ENCODE measurements around the gene VAC14.

The VAC14 gene

DNA sequence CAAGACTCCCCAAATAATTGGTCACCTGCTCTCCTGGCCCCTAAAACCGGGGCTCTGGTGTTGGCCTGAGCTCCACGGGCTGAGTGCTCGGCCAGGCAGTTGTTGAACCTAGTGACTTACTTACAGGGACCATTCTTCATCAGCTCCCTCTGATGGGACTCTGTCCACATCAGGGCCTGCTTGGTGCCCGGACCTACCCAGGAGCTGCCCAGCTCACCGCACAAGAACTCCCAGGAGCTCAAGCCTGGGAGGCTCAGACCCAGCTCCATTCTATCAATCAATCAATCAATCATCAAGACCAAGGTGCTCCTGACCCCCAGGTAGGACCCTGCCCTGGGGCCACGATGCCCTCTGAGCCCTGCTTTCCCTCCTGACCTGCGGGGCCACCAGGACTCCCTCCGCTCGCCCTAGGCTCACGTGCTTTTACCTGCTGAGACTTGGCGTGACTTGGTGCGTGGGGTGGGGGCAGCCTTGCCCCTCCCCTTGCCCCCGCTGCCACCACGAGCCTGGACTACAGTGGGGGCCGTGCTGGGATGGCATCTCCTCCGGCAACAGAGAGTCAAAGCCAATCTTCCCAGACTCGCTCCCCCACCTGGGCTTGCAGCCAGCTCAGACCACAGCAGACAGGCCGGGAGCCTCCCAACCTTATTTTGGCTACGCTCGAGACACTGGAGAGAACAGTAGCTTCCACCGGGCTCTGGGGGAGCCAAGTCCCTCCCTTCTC is 138.9 kb downstream of the VAC14 start:
- no peak for DNase-seq (ENCODE audit: low read depth)

DNA sequence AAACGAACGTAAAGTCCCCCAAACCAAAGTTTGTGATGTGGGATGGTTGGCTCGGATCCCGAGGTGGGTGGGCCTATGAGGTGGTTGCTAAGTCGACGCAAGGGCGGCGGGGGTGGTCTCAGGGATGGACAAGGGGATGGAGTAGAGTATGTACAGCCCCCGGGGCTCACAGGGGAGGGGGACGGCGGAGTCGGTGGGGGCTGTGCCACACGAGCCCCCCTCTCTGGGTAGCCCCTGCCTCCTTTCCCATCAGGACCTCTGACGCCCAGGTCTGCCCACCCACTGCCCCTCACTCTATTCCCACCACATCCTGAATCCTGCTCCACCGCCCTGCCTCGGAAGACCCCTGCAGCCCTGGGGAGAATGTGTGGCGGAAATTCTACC is 139.4 kb downstream of the VAC14 start:
- DNase-seq (ENCODE audit: low read depth): no peak

DNA sequence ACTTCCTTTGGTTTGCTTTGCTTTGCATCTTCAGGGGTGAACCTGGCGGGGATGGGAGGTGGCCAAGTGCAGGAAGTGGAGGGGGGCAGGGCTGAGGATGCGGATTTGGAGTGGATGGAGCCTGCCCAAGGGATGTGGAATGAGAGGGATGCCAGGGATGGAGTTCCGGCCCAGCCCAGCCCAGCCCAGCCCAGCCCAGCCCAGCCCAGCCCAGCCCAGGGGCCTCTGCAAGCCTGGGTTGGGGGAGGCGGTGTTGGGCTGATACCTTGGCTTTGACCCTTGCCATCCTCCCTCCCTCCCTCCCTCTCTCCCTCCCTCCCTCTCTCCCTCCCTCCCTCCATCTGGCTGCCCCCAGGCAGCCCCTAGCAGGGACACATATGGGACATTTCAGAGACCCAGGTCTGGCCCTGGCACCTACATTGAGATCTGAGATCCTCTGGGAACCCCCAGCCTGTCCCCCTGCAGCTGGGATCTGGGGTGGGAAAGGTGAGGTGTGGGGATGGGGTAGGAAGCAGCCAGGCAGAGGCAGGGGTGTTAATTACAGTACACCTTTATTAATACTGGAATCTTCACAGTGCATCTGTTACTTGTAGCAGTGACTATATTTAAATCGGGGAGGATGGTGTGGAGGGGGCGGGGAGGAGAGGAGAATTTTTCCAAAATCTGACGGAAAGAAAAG is 140.1 kb downstream of the VAC14 start:
- DNase-seq (ENCODE audit: low read depth): no peak

DNA sequence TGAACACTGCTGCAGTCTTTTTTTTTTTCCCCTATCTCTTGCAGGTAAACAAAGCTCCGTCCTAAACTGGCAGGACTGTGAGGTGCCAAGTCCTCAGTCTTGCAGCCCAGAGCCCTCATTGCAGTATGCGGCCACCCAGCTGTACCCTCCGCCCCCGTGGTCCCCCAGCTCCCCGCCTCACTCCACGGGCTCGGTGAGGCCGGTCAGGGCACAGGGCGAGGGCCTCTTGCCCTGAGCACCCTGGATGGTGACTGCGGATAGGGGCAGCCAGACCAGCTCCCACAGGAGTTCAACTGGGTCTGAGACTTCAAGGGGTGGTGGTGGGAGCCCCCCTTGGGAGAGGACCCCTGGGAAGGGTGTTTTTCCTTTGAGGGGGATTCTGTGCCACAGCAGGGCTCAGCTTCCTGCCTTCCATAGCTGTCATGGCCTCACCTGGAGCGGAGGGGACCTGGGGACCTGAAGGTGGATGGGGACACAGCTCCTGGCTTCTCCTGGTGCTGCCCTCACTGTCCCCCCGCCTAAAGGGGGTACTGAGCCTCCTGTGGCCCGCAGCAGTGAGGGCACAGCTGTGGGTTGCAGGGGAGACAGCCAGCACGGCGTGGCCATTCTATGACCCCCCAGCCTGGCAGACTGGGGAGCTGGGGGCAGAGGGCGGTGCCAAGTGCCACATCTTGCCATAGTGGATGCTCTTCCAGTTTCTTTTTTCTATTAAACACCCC is 140.8 kb downstream of the VAC14 start:
- no peak for DNase-seq (ENCODE audit: low read depth)

DNA sequence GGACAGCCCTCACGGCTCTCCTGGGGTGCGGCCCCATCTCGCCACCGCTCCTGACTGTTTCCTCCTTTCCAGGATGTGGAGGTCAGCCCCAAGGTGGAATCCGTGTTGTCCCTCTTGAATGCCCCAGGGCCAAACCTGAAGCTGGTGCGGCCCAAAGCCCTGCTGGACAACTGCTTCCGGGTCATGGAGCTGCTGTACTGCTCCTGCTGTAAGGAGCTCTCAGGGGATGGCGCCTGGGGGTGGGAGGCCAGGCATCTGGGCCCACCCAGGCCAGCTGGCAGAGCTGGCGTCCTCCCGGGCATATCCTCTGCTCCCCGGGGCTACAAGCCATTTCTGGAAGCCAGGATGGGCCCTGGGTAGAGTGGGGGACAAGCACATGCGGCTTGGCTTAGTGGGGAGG is 141.4 kb downstream of the VAC14 start:
- no peak for DNase-seq (ENCODE audit: low read depth)

DNA sequence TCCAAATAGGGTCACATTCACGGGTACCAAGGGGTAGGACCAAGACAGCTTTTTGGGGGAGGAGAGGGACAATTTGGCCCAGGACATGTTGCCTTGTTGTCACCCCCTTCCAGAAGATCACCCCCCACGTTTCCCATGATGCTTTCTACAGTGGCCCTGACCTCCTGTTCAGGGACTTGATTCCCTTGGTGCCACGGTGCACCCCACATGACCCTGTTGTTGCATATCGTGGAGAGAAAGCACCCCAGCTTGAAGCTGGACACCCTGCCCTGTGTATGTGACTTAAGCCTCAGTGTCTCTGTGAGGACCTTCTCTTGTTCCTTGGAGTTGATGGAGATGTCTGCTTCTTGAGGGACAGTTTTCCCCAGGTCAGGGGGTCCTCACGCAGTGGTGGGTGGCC is 142.0 kb downstream of the VAC14 start:
- DNase-seq (ENCODE audit: low read depth): no peak

DNA sequence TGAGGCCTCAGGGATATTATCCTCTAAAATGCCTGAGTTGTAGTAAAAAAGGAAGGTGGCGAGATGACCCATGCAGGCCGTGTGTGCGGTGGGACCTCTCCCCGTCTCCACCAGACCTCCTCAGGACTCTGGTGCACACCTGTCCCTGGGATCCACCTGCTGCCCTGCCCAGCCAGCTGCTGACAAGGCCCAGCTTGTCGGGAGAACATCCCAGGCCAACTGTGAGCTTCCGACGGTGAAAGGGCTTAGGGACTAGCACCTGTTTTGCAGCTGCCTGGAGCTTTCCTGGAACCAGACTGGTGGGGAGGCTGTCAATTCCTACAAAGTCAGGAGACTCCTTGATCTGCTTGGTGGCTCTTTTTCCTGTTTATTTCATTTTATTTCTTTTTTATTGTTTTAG is 143.0 kb downstream of the VAC14 start:
- DNase-seq (ENCODE audit: low read depth): no peak

DNA sequence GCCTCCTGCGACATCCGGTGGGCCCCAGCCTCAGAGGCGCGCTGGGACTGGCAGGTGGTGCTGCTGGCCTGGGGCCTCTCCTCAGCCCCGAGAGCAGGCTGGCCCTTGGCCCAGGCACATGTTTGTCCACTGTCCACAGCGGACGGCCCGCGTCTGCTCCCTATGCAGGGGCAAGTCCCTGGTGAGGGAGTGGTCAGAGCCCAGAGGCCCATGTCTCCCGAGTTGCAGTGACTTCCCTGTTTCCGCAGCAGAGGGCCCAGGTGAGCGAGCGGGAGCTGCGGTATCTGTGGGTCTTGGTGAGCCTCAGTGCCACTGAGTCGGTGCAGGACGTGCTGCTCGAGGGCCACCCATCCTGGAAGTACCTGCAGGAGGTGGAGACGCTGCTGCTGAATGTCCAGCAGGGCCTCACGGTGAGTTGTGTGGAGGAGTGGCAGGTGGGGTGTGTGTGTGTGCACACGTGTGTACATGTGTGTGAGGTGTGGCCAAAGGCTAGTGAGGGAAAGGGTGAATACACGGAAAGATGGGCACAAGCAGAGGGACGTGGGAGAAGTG is 144.2 kb downstream of the VAC14 start:
- DNase-seq (ENCODE audit: low read depth): no peak

DNA sequence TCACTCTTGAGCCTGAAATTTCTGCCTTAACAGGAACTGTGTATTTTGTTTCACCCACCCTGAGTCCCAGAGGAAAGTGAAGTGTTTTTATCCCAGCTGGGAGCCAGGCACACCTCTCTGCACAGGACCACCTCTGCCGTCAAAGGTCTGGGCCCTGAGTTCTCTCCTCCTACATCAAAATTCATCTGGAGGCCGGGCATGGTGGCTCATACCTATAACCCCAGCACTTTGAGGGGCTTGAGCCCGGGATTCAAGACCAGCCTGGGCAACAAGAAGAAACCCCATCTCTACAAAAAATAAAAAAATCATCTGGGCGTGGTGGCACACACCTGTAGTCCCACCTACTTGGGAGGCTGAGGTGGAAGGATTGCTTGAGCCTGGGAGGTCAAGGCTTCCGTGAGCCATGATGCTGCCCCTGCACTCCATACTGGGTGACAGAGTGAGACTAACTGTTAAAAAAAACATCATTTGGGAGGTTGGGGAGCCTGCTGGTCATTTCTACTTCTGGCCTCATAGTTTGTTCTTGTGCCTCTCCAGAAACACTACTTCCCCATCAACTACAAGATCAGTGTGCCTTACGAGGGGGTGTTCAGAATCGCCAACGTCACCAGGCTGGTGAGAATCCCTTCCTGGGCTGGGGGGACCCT is 144.8 kb downstream of the VAC14 start:
- no peak for DNase-seq (ENCODE audit: low read depth)

DNA sequence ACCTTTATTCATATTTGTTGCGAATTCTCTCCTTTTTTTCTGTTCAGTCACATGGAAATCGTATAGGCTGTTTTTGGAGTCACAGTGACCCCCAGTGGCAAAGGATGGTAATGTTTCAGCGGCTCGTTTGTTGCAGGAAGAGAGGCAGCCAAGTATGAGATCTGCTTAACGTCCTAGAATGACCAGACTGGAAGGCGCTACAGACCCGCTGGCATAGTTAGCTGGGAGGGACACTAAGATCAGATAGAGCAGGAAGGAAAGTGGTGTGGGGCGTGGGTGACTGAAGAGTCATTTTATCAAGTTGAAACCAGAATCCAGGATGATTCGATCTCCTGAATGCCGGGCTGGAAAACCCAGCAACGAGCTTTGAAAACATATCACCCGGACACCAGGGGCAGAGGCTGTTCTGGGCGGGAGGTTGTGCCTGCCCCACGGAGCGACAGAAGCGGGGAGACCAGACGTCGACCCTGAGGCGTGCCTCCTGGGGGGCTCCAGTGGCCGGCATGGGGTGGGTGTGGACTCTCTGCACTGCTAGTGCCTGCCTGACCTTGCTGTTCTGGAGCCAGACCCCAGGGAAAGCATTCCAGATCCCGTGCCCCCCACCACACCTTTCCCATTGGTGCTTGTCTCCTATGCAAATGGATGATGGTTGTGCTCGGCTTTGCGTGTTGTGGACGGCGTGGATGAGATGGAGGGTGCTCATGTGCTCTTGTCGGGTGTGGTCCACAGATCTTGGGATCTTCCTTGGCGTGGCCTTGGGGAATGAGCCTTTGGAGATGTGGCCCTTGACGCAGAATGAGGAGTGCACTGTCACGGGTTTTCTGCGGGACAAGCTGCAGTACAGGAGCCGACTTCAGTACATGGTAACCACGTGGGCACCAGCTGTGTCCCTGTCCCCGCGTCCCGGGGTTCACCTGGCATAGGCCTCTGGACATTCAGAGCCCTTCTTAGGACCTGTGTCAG is 146.9 kb downstream of the VAC14 start:
- peak; percentile 72 for DNase-seq (ENCODE audit: low read depth)

DNA sequence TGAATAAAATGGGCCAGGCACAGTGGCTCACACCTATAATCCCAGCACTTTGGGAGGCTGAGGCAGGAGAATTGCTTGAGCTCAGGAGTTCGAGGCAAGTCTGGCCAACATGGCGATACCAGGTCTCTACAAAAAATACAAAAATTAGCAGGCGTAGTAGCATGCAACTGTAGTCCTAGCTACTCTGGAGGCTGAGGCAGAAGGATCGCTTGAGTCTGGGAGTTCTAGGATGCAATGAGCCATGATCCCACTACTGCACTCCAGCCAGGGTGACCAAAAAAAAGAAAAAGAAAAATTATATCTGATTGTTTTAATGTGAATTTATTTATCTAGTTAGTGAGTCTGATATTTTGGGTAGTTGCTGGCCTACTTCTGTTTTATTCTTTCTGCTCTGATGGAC is 147.6 kb downstream of the VAC14 start:
- DNase-seq (ENCODE audit: low read depth): no peak

DNA sequence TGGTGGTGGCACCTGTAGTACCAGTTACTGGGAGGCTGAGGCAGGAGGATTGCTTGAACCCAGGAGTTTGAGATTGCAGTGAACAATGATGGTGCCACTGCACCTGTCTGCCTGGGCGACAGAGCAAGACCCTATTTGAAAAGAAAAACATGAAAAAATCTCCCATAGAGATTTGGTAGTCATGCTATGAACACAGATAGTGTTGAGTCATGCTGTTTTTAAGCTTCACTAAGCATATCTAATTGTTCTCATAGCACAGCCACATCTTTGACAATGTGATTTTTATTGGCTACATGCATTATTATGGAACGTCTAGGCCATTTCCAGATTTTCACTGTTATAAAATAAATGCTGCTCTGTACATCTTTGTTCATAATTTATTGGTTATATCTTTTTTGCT is 148.6 kb downstream of the VAC14 start:
- no peak for DNase-seq (ENCODE audit: low read depth)

DNA sequence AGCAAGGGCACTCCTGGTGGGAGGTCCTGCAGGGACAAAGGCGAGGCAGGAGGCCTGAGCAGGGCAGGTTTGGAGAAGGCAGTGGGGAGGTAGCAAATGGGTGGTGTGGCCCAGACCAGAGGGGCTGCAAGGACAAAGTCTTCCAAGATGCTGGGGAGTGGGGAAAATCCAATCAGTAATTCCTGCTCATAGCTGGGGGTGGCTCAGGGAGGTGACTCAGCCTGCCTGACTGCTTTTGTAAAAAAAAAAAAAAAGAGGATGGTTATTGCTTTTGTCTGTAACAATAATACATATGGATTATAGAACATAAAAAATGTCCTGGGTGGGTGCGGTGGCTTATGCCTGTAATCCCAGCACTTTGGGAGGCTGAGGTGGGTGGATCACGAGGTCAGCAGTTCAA is 149.4 kb downstream of the VAC14 start:
- DNase-seq (ENCODE audit: low read depth): no peak

DNA sequence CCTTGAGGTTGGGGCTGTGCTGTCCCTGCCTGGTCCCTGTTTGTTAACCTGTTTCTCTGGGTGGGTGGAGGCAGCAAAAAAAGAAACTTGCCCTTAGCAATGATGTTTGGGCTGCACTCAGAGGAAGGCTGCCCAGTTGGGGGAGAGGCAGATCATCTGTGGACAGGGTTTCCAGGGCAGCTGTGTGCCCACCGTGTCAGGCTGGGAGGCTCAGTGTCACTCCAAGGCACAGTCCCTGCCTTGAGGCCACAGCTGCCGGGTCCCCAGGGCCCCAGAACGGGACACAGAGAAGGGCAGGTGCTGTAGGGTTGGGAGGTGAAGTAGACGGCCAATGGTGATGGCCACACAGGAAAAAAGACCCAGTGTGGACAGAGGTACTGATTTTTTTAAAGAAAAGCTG is 150.7 kb downstream of the VAC14 start:
- no peak for DNase-seq (ENCODE audit: low read depth)

DNA sequence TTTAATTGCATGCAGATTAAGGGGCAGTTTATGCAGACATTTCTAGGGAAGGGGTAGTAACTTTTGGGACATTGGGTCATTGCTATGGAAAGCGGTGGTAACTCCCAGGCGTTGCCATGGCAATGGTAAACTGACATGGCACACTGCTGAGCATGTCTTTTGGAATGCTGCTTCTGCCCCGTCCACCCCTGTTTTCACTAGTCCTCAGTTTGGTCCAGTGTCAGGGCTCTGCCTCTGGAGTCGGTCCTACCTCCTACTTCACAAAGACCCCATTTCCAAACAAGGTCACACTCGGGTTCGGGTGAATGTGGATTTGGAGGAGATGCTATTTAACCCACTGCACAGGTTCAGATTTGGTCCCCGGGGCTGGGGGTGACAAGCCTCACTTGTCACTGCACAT is 151.7 kb downstream of the VAC14 start:
- DNase-seq (ENCODE audit: low read depth): no peak

DNA sequence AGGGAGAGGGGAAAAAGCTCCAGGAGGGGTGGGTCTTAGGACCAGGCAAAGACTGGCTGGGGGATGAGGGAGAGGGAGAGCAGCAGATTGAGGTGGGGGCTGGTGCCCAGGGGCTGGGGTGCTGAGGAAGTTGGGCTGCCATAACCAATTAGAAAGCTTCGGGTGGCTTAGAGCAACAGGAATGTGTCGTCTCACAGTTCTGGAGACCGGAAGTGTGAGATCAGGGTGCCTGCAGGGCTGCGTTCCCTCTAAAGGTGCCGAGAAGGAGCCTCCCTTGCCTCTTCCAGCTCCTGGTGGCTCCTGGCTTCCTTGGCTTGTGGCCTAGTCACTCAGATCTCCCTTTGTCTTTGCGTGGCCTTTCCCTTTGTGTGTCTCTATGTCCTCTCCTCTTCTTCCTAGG is 152.4 kb downstream of the VAC14 start:
- DNase-seq (ENCODE audit: low read depth): no peak

DNA sequence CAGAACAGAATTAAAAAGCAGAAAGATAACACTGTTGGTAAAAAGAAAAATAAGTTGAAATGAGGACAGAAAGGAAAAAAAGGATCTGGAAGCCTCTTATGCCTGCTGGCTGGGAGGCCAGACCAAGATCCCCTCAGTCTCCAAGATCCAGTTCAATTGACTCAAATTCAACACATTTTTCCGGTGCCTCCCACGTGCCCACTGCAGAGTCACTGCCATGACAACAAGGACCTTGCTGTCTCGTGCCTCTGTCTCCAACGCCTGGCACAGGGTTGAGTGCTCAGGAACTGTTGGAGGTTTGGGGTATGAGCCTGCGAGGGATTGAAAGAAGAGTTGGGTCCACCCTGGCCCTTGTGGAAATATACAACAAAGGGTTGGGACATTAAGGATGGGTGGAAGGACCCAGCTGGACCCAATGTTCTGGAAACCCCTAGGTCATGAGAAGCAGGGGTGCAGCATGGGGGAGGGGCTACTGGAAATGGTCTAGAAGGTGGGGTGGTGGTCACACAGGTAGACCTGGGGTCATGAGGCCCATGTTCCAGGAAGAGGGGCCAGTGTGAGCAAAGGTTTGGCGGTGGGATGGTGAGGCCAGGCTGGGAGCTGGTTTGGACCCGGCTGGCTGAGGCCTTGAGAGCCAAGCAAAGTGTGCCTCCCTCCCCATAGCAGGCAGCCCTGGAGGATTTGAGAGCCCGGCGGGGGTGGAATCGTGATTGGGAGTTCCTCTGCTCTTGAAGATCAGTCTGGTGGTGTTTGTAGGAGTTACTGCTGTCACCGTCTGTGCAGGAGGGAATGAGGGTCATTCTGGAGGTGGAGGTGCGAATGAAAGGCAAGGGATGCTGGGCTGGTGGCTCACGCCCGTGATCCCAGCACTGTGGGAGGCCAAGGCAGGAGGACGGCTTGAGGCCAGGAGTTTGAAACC is 153.3 kb downstream of the VAC14 start:
- no peak for DNase-seq (ENCODE audit: low read depth)

DNA sequence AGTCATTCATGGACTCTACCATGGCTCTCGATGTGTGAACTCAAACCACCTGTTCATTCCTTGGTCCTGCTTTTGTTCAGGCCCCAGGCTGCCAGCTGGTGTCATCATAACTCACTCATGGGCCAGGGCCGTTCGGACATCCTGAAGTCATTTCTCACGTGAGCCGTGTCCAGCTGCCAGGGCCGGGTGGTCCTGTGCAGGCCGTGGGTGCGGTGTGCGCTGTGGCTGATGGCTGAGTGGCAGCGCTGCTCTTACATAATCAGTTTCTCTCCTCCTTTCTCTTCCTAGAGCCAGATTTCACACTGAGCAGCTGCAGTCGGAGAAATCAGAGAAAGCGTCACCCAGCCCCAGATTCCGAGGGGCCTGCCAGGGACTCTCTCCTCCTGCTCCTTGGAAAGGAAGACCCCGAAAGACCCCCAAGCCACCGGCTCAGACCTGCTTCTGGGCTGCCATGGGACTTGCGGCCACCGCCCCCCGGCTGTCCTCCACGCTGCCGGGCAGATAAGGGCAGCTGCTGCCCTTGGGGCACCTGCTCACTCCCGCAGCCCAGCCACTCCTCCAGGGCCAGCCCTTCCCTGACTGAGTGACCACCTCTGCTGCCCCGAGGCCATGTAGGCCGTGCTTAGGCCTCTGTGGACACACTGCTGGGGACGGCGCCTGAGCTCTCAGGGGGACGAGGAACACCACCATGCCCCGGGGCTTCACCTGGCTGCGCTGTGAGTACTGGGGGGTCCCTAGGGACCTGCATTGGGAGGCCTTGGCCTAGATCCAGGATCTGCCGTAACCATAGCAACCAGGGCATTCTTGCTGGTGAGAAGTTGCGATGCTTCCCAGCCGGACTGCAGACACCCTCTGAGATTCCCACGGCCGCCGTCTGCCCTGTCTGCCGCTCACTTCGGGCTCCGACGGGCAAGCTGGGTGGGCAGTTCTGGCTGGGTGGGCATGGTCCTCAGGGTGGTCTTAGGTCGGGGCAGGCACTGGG is 154.4 kb downstream of the VAC14 start, which contains the start of gene IL34:
TSS of gene IL34 (plus strand) at position 300 of the 982 bp plus-strand sequence. CDS start at position 689, 389 bp downstream.
- DNase-seq (ENCODE audit: low read depth): no peak
